HCT116 (cell line): ENCODE measurements around the gene CCDC182. TPM values are rescaled to one million over a fixed set of nuclear protein-coding genes. Genes with fewer than 3 reads are reported as not detected.

Experiments
- ATAC-seq: fragments of 200-7000 bp; cut with Tn5 transposase; 2 replicates; pipeline ENCODE4 v1.9.1; 2020; ENCODE audit warnings: mild to moderate bottlenecking, moderate library complexity
- BruUV-seq: library from RNA; stranded (reverse); fragments of 400-500 nt; replicated peaks from 2 replicates; lab custom pipeline; 2021; lab: Mats Ljungman, UMichigan
- CTCF ChIA-PET: fragments of 300-600 bp; sonication (Branson Sonifier 250); formaldehyde crosslinking; loops from one replicate; lab custom pipeline; 2021; ENCODE audit warnings: antibody characterized with exemption; lab: Charles Lee
- POLR2A ChIA-PET: fragments of 300-600, 350-600 bp; sonication (Branson Sonifier 250); formaldehyde crosslinking; loops from one replicate; lab custom pipeline; 2021; ENCODE audit warnings: antibody characterized with exemption; lab: Charles Lee
- RAD21 ChIA-PET, 2 experiments: fragments of 300-600 bp; sonication (Branson Sonifier 250); formaldehyde crosslinking; loops; one replicate each; lab custom pipeline; 2023; ENCODE audit warnings: low total read pairs in 2 of 2; ENCODE audit not compliant: uncharacterized antibody in 2 of 2, unreplicated experiment in 2 of 2, low non-redundant PET in 1 of 2; lab: Charles Lee
- DNase-seq: peaks from one replicate; pipeline ENCODE4 v3.0.0-alpha.2; 2010; ENCODE audit warnings: low read depth, low spot score
- H2AFZ ChIP-seq: fragments of 200-600 bp; shearing (Covaris generic), sonication (generic); 2 replicates; pipeline ENCODE4 v1.6.1; 2017; ENCODE audit warnings: low read depth, mixed run types, mixed read lengths, antibody characterized with exemption, low read length; ENCODE audit not compliant: poor library complexity, severe bottlenecking
- H3K27ac ChIP-seq: 2 replicates; pipeline ENCODE4 v1.5.1; 2012; ENCODE audit warnings: low read depth, low read length
- H3K27me3 ChIP-seq: fragments of 200-600 bp; sonication (generic); 2 replicates; pipeline ENCODE4 v1.6.1; 2016; ENCODE audit warnings: mixed run types, low read length, mixed read lengths; ENCODE audit not compliant: insufficient read depth
- H3K36me3 ChIP-seq, 2 experiments: fragments of 200-500 bp in 1 of 2; fragments of 200-600 bp in 1 of 2; sonication (Bioruptor generic) in 1 of 2; sonication (generic) in 1 of 2; 2 replicates each; pipeline versions ENCODE4 v1.5.1 to v1.6.1; 2014 to 2016; ENCODE audit warnings: low read length in 2 of 2, inconsistent platforms in 1 of 2, mixed read lengths in 1 of 2, mixed run types in 1 of 2; ENCODE audit not compliant: insufficient read depth in 2 of 2, control insufficient read depth in 1 of 2
- H3K4me1 ChIP-seq, 2 experiments: fragments of 200-600 bp in 1 of 2; sonication (generic) in 1 of 2; 2 replicates each; pipeline versions ENCODE4 v1.5.1 to v1.6.1; 2012 to 2017; ENCODE audit warnings: low read length in 2 of 2, inconsistent platforms in 1 of 2, mild to moderate bottlenecking in 1 of 2, mixed read lengths in 1 of 2, mixed run types in 1 of 2, moderate library complexity in 1 of 2; ENCODE audit not compliant: insufficient read depth in 2 of 2, control insufficient read depth in 1 of 2
- H3K4me2 ChIP-seq: fragments of 200-600 bp; sonication (generic); 2 replicates; pipeline ENCODE4 v1.6.1; 2017; ENCODE audit warnings: mixed run types, low read length, mixed read lengths
- H3K4me3 ChIP-seq, 2 experiments: fragments of 200-600 bp in 1 of 2; sonication (generic) in 1 of 2; replicated peaks in 1 of 2; 2 replicates each; pipeline ENCODE4 v1.5.1; 2011 to 2016; ENCODE audit warnings: low read length in 2 of 2, control low read depth in 1 of 2, low read depth in 1 of 2, mild to moderate bottlenecking in 1 of 2, mixed read lengths in 1 of 2, mixed run types in 1 of 2
- H3K79me2 ChIP-seq: fragments of 200-600 bp; sonication (generic); 2 replicates; pipeline ENCODE4 v1.6.1; 2017; ENCODE audit warnings: mild to moderate bottlenecking, mixed run types, low read length, moderate library complexity, mixed read lengths; ENCODE audit not compliant: insufficient read depth
- H3K9ac ChIP-seq: fragments of 200-600 bp; sonication (generic); 2 replicates; pipeline ENCODE4 v1.6.1; 2016; ENCODE audit warnings: low read length, mixed read lengths
- H3K9me2 ChIP-seq: fragments of 200-600 bp; sonication (generic), shearing (Covaris generic); 2 replicates; pipeline ENCODE4 v1.6.1; 2017; ENCODE audit warnings: mixed run types, mild to moderate bottlenecking, moderate library complexity; ENCODE audit not compliant: insufficient read depth
- H3K9me3 ChIP-seq, 2 experiments: fragments of 200-500 bp in 1 of 2; fragments of 200-600 bp in 1 of 2; sonication (Bioruptor generic) in 1 of 2; sonication (generic) in 1 of 2; 2 replicates each; pipeline ENCODE4 v1.6.1; 2014 to 2017; ENCODE audit warnings: low read length in 2 of 2, mixed read lengths in 2 of 2, inconsistent platforms in 1 of 2, low read depth in 1 of 2, mild to moderate bottlenecking in 1 of 2, mixed run types in 1 of 2, moderate library complexity in 1 of 2; ENCODE audit not compliant: control insufficient read depth in 1 of 2, insufficient read depth in 1 of 2
- H4K20me1 ChIP-seq: fragments of 200-600 bp; sonication (generic), shearing (Covaris generic); 2 replicates; pipeline ENCODE4 v1.6.1; 2017; ENCODE audit warnings: mixed run types, mild to moderate bottlenecking, moderate library complexity; ENCODE audit not compliant: insufficient read depth
- POLR2AphosphoS5 ChIP-seq: IDR thresholded peaks from 2 replicates; pipeline ENCODE4 v1.6.1; 2011; ENCODE audit warnings: mild to moderate bottlenecking, low read depth, low read length, moderate library complexity
- YY1 ChIP-seq: IDR thresholded peaks from 2 replicates; pipeline ENCODE4 v1.6.1; 2011; ENCODE audit warnings: low read length, low read depth, moderate library complexity, mild to moderate bottlenecking; ENCODE audit not compliant: insufficient replicate concordance; ENCODE audit errors: extremely low read depth
- intact Hi-C: fragments of 100-400 bp; cut with micrococcal nuclease; formaldehyde crosslinking; loops from 2 replicates; pipeline ENCODE4 v1.10.0; 2022
- total RNA-seq: library from RNA; stranded (reverse); gene quantifications from one replicate; pipeline ENCODE4 v1.2.1, GENCODE V29; 2021; ENCODE audit not compliant: unreplicated experiment

CCDC182 gene
- total RNA-seq, 1 experiment from 2014 or later = not detected

- no peaks in the 10 kb centered on the region for H3K79me2 ChIP-seq
- H3K27ac ChIP-seq = no peak overlapping the region
- no peaks in the 10 kb centered on the region for H4K20me1 ChIP-seq
- POLR2A ChIA-PET = no interaction called here
- no peak overlapping the region for H2AFZ ChIP-seq
- H3K36me3 ChIP-seq = no peaks in the 10 kb centered on the region
- H3K4me2 ChIP-seq = no peak overlapping the region
- H3K9me2 ChIP-seq = no peaks in the 10 kb centered on the region
- H3K9ac ChIP-seq = no peak overlapping the region
- intact Hi-C loops = no loop called here
- TF ChIP-seq YY1 = no peak
- no peak overlapping the region for H3K4me3 ChIP-seq
- DNase-seq (no peak), ATAC-seq (no peak)
- peaks cover 36% of the 10 kb centered on the region; the same call in 1 of the 2 replicates for H3K27me3 ChIP-seq
- RAD21 ChIA-PET = no interaction called here
- no peaks in the 10 kb centered on the region for H3K4me1 ChIP-seq
- CTCF ChIA-PET = interaction anchor here (1.6 to 1.7 kb wide), 2 partner anchors 17 to 19 kb away, joined by 6 to 7 read pairs; no protein-coding TSS in a partner anchor
- H3K9me3 ChIP-seq = no peaks in the 10 kb centered on the region
- BruUV-seq = no TSS peak
Observed at GRCh38 chr17:57766318-57766943, 21.3 kb upstream of the CCDC182 start.

- Histone ChIP-seq H3K9me2 (no peaks in the 10 kb centered on the region), H3K79me2 (no peaks in the 10 kb centered on the region), H3K9ac (no peak overlapping the region), H3K36me3 (no peaks in the 10 kb centered on the region), H3K27me3 (peaks cover 6% of the 10 kb centered on the region; the same call in 1 of the 2 replicates), H4K20me1 (no peaks in the 10 kb centered on the region), H3K4me2 (no peak overlapping the region), H3K4me1 (no peaks in the 10 kb centered on the region), H3K9me3 (no peaks in the 10 kb centered on the region), H2AFZ (no peak overlapping the region), H3K4me3 (no peak overlapping the region), H3K27ac (no peak overlapping the region)
- ChIA-PET POLR2A (no interaction called here), RAD21 (no interaction called here), CTCF (interaction anchor here (1.1 to 1.2 kb wide), 2 partner anchors 15 to 20 kb away, joined by 4 to 5 read pairs; no protein-coding TSS in a partner anchor)
- DNase-seq (no peak), ATAC-seq (no peak)
- BruUV-seq = no TSS peak
- TF ChIP-seq POLR2AphosphoS5 = no peak
- intact Hi-C loops = no loop called here
Observed at GRCh38 chr17:57762452-57763395, 17.6 kb upstream of the CCDC182 start.
